ENCODE data around the gene FMC1.

DNA sequence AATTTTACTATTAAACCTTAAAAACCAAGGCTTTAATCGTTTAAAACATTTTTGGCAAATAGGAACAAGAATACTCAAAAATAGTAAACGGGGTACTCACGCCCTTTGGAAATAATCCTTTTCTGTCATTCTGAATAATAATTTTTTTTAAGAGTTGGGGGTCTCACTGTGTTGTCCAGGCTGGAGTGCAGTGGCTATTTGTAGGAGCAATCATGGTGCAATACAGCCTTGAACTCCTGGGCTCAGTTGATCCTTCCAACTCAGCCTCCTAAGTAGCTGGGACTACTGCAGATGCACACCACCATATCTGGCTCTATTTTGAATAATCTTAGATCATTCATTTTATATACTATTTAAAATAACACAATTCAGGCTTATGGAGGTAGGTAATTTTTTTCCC is 43.5 kb downstream of the FMC1 start:
- TF ChIP-seq, protein P1, sequence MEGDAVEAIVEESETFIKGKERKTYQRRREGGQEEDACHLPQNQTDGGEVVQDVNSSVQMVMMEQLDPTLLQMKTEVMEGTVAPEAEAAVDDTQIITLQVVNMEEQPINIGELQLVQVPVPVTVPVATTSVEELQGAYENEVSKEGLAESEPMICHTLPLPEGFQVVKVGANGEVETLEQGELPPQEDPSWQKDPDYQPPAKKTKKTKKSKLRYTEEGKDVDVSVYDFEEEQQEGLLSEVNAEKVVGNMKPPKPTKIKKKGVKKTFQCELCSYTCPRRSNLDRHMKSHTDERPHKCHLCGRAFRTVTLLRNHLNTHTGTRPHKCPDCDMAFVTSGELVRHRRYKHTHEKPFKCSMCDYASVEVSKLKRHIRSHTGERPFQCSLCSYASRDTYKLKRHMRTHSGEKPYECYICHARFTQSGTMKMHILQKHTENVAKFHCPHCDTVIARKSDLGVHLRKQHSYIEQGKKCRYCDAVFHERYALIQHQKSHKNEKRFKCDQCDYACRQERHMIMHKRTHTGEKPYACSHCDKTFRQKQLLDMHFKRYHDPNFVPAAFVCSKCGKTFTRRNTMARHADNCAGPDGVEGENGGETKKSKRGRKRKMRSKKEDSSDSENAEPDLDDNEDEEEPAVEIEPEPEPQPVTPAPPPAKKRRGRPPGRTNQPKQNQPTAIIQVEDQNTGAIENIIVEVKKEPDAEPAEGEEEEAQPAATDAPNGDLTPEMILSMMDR (tag by site-specific recombination; IDR thresholded peaks at IDR 0.05): no peak
- TF ChIP-seq, protein P2, sequence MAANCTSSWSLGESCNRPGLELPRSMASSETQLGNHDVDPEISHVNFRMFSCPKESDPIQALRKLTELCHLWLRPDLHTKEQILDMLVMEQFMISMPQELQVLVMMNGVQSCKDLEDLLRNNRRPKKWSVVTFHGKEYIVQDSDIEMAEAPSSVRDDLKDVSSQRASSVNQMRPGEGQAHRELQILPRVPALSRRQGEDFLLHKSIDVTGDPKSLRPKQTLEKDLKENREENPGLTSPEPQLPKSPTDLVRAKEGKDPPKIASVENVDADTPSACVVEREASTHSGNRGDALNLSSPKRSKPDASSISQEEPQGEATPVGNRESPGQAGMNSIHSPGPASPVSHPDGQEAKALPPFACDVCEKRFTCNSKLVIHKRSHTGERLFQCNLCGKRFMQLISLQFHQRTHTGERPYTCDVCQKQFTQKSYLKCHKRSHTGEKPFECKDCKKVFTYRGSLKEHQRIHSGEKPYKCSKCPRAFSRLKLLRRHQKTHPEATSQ (tag by site-specific recombination; IDR thresholded peaks at IDR 0.05): no peak
- TF ChIP-seq, protein P3, sequence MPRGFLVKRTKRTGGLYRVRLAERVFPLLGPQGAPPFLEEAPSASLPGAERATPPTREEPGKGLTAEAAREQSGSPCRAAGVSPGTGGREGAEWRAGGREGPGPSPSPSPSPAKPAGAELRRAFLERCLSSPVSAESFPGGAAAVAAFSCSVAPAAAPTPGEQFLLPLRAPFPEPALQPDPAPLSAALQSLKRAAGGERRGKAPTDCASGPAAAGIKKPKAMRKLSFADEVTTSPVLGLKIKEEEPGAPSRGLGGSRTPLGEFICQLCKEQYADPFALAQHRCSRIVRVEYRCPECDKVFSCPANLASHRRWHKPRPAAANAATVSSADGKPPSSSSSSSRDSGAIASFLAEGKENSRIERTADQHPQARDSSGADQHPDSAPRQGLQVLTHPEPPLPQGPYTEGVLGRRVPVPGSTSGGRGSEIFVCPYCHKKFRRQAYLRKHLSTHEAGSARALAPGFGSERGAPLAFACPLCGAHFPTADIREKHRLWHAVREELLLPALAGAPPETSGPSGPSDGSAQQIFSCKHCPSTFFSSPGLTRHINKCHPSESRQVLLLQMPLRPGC (tag by site-specific recombination; IDR thresholded peaks at IDR 0.05): no peak
- TF ChIP-seq ZNF239 (tag by site-specific recombination; IDR thresholded peaks at IDR 0.05) (no peak), ZNF433 (tag by site-specific recombination; IDR thresholded peaks at IDR 0.05; ENCODE audit: low read depth) (no peak), GLI2 (tag by site-specific recombination; IDR thresholded peaks at IDR 0.05; ENCODE audit: borderline replicate concordance, low read depth) (no peak), MZF1 (tag by site-specific recombination; IDR thresholded peaks at IDR 0.05; ENCODE audit: borderline replicate concordance) (no peak), ZNF223 (tag by site-specific recombination; IDR thresholded peaks at IDR 0.05) (no peak), ZBTB20 (tag by site-specific recombination; IDR thresholded peaks at IDR 0.05) (no peak), ZFP69B (tag by site-specific recombination; IDR thresholded peaks at IDR 0.05) (no peak), ZNF335 (tag by site-specific recombination; conservative IDR thresholded peaks at IDR 0.05) (no peak)
- TF ChIP-seq, protein P4, sequence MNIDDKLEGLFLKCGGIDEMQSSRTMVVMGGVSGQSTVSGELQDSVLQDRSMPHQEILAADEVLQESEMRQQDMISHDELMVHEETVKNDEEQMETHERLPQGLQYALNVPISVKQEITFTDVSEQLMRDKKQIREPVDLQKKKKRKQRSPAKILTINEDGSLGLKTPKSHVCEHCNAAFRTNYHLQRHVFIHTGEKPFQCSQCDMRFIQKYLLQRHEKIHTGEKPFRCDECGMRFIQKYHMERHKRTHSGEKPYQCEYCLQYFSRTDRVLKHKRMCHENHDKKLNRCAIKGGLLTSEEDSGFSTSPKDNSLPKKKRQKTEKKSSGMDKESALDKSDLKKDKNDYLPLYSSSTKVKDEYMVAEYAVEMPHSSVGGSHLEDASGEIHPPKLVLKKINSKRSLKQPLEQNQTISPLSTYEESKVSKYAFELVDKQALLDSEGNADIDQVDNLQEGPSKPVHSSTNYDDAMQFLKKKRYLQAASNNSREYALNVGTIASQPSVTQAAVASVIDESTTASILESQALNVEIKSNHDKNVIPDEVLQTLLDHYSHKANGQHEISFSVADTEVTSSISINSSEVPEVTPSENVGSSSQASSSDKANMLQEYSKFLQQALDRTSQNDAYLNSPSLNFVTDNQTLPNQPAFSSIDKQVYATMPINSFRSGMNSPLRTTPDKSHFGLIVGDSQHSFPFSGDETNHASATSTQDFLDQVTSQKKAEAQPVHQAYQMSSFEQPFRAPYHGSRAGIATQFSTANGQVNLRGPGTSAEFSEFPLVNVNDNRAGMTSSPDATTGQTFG (tag by site-specific recombination; IDR thresholded peaks at IDR 0.05; ENCODE audit: borderline replicate concordance): no peak
